ENCODE results near the gene AGGF1. TPM values are rescaled to one million over a fixed set of nuclear protein-coding genes. Genes with fewer than 3 reads are reported as not detected.
"Not testable (repeated sequence)": the region's sequence is repeated elsewhere in the genome, so short reads cannot be mapped to it uniquely, and the experiment has no call there.

Gene AGGF1, protein sequence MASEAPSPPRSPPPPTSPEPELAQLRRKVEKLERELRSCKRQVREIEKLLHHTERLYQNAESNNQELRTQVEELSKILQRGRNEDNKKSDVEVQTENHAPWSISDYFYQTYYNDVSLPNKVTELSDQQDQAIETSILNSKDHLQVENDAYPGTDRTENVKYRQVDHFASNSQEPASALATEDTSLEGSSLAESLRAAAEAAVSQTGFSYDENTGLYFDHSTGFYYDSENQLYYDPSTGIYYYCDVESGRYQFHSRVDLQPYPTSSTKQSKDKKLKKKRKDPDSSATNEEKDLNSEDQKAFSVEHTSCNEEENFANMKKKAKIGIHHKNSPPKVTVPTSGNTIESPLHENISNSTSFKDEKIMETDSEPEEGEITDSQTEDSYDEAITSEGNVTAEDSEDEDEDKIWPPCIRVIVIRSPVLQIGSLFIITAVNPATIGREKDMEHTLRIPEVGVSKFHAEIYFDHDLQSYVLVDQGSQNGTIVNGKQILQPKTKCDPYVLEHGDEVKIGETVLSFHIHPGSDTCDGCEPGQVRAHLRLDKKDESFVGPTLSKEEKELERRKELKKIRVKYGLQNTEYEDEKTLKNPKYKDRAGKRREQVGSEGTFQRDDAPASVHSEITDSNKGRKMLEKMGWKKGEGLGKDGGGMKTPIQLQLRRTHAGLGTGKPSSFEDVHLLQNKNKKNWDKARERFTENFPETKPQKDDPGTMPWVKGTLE
- total RNA-seq: 32.6 TPM

DNA sequence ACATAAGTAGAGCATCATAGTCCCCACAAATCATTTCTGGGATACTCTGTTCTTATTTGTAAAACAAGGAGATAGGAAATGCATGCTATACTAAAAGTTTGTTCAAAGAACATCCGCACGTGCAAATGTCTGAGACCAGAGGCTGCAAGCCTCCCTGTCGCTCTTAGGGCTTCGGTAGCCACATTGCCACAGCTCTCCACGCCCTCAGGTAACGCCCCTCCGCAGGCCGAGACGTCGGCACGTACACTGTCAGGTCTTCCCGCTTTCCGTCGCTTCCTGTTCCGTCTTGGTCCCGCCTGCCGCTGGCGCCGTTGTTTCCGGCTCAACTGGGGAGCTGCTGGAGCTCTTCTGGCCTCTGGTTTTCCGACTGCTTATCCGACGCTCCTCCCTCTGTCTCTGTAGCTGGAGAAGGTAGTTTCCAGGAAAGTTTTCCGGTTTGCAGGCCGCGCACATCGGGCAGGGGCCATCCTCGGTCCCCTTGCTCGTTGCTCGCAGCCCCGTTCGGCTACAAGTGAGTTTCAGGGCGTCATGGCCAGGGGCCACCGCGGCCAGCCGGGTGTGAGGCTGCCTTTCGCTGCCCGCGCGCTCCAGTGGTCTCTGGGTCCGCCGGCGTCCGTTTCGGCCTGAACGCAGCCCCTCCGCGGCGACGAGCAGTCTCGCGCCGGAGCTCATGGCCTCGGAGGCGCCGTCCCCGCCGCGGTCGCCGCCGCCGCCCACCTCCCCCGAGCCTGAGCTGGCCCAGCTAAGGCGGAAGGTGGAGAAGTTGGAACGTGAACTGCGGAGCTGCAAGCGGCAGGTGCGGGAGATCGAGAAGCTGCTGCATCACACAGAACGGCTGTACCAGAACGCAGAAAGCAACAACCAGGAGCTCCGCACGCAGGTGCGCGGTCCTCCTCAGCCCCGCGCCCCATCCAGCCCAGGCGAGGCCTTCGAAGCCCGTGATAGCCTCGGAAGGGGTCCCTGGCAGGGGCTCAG lies at the start of gene AGGF1:
Gene AGGF1 (plus strand): TSS at position 308 of the 975 bp plus-strand sequence. CDS start 363 bp downstream, at position 671.
- DNase-seq (ENCODE audit: low spot score in 2 of 2) (peak; percentile 83 to 86), FAIRE-seq (no peak)

DNA sequence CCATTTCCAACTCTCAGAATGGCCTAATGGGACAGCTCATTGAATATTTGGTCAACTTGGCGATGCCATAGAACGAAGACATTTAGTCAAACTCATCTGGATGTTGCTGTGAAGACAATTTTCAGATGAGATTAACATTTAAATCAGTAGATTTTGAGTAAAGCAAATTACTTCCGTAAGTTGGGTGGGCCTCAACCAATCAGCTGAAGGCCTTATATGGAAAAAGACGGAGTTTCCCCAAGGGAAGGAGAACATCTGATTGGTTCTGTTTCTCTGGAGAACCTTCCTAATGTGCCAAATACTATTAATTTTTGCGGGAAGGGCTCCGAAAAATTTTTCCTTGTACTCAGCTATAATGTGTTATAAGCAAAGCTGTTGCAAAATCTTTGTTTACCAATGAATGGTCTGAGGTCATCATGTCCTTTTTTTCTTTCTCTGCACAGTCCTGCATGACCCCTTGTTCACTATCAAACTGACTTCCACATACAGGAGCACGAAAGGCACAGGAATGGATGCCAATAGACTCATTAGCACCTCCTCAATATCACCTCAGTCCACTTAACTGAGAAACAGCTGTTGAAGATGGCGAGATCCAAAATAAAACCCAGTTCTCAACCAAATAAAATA lies 49.6 kb upstream of the AGGF1 start:
- FAIRE-seq: no peak
- no peak for DNase-seq (ENCODE audit: low spot score in 2 of 2)

DNA sequence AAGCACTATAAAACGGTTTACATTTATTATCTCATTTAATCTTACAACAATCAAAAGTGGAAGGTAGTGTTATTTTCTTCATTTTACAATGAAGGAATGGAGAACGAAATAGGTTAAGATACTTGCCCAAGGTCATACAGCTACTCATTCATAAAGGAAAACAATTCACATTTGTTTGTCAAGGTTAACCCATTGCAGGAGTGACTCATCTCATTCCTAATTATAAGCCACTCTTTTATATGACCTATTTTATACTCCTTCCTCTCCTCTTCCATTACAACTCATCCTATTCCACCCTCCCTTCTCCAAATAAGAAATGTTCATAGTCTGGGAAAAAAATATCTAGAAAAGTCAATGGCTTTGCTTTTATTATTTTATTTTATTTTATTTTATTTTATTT lies 47.8 kb upstream of the AGGF1 start:
- FAIRE-seq (no peak), DNase-seq (ENCODE audit: low spot score in 2 of 2) (no peak)

DNA sequence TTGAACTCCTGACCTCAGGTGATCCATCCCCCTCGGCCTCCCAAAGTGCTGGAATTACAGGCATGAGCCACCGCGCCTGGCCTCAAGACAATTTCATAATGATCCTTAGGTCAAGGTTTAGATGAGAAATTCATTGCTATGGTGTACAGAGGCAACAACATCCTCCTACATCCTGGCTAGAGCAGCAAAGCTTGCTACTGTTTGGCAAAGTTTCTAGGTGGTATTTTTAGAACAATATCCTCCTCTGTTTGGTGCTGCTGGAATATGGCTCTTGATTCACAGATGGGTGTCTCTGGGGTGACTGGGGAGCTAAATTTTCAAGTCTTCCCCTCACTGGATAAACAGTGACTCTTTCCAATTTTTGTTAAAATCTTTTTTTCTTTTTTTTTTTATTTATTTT lies 46.7 kb upstream of the AGGF1 start:
- FAIRE-seq (peak; percentile 69), DNase-seq (ENCODE audit: low spot score in 2 of 2) (peak; percentile 22 to 52)

- FAIRE-seq (no peak), DNase-seq (ENCODE audit: low spot score in 2 of 2) (no peak)
Measured at GRCh38 chr5:76986825-76987526, 43.2 kb upstream of the AGGF1 start.

DNA sequence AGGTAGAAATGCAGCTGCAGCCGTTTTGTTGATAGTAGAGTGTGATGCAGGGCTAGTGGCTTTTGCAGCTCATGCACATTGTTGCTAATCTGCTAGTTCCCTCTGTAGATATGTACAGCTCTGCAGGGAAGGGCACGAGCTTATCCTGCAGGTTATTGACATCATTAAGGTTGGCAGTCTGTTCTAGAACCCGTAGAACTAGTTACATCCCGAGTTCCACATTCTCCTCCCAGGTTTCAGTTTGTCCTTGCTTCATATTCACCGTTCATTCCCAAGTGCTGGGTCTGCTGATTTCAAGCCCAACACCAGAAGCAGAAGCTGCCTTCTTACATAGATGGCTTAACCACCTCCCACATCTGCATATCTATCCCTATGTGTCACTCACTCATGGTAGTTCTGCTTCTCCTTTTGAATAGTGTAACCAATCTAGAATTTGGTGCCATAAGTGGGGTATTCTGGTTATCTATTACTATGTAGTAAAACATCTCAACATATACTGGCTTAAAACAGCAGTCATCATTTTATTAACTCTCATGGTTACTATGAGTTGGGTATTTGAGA lies 39.2 kb upstream of the AGGF1 start:
- no peak for FAIRE-seq
- no peak for DNase-seq (ENCODE audit: low spot score in 2 of 2)

GRCh38 chr5:76993436-76993835 lies 36.8 kb upstream of the AGGF1 start:
- not testable (repeated sequence) for DNase-seq (ENCODE audit: low spot score in 2 of 2); FAIRE-seq

- FAIRE-seq (no peak), DNase-seq (ENCODE audit: low spot score in 2 of 2) (no peak)
Measured at GRCh38 chr5:76994337-76994736, 35.9 kb upstream of the AGGF1 start.

- DNase-seq (ENCODE audit: low spot score in 2 of 2); FAIRE-seq: not testable (repeated sequence)
Measured at GRCh38 chr5:76998251-76998650, 32.0 kb upstream of the AGGF1 start.

DNA sequence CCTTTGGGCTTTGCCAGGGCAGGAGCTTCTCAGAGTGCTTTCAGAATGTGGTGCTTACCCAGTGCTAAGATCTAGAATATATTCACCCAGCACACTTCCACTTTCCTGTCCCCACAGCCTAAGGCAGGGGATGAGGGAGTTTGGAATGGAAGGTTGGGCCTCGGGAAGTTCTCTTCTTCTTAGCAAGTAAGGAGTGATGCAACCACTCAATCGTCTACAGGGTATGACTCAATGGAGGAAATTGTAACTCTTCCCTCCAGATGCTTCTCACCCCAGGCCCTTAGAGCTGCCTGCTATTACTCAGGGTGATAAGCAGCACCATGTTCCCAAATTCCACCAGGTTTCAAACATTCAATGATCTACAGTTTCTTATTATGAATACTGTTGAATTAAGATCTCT lies 30.8 kb upstream of the AGGF1 start:
- FAIRE-seq: no peak

GRCh38 chr5:77003246-77003645 lies 27.0 kb upstream of the AGGF1 start:
- DNase-seq (ENCODE audit: low spot score in 2 of 2) (no peak), FAIRE-seq (no peak)

More for the DNA sequence above, 30.8 kb upstream of the AGGF1 start:
- DNase-seq (ENCODE audit: low spot score in 2 of 2): no peak

- no peak for FAIRE-seq
- no peak for DNase-seq (ENCODE audit: low spot score in 2 of 2)
Measured at GRCh38 chr5:77006124-77006523, 24.1 kb upstream of the AGGF1 start.

DNA sequence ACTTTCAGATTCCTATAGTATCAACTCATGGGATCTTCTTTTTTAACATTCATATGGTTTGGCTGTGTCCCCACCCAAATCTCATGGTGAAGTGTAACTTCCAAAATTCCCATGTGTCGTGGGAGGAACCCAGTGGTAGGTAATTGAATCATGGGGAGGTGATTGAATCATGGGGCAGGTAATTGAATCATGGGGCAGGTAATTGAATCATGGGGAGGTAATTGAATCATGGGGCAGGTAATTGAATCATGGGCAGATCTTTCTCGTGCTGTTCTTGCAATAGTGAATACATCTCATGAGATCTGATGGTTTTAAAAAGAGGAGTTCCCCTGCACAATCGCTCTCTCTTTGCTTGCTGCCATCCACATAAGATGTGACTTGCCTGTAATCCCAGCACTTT lies 21.8 kb upstream of the AGGF1 start:
- DNase-seq (ENCODE audit: low spot score in 2 of 2): no peak
- FAIRE-seq: no peak

GRCh38 chr5:77010243-77010642 lies 20.0 kb upstream of the AGGF1 start:
- no peak for FAIRE-seq
- DNase-seq (ENCODE audit: low spot score in 2 of 2): no peak

- FAIRE-seq: no peak
- no peak for DNase-seq (ENCODE audit: low spot score in 2 of 2)
Measured at GRCh38 chr5:77011498-77011897, 18.7 kb upstream of the AGGF1 start.

DNA sequence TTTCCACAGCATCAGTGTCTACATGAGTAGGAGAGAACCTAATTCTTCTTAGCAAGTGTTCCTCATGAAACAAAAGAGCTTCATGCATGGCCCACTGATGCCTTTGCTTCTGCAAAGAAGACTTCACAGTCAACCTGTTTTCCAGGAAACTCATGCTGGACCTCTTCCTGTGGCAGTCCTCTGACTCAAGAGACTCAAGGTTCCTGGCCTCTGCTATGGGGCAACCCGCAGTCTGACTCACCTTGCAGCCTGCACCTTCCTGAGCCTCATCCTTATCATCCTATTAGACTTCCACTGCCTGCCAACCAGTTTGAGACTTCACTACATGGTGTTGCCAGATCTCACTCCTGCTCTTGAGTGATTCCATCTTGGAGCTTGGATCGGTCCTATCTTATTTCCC lies 17.6 kb upstream of the AGGF1 start:
- no peak for DNase-seq (ENCODE audit: low spot score in 2 of 2)
- no peak for FAIRE-seq

DNA sequence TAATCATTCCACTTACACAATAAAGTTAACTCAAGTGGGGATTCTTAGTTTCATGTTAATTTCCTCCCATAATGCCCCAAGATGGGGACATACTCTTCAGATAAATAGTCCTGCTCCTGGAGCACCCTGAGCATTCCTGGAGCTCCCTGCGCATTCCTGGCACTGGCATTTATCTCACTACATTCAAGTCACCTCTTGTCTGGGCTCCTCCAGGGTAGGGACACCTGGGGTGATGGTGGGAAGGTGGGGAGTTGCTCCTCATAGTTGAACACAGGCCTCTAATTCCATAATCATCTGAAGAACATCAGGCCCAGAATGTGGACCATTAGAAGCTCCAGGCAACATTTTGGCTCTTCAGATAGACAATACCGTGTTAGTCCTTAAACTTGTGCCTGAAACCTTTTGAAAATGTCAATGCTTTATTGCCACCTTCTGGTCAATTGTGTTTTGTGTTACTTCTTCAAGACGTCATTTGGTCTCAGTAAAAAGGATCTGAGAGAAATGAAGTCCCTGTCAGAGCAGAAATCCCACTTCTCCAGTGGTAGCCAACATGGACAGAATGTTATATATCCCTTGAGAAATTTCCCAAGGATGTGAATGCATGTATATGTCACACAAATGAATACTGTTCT lies 14.2 kb upstream of the AGGF1 start:
- FAIRE-seq (peak; percentile 66), DNase-seq (ENCODE audit: low spot score in 2 of 2) (peak in 1 of 2 donors; percentile 18)

GRCh38 chr5:77016962-77017361 lies 13.2 kb upstream of the AGGF1 start:
- FAIRE-seq: no peak
- DNase-seq (ENCODE audit: low spot score in 2 of 2): no peak

- FAIRE-seq: no peak
Measured at GRCh38 chr5:77017668-77018067, 12.5 kb upstream of the AGGF1 start.

More at GRCh38 chr5:77017668-77018067, 12.5 kb upstream of the AGGF1 start:
- DNase-seq (ENCODE audit: low spot score in 2 of 2): no peak
